Neural progenitor cell (in vitro differentiated cells): Measurements from ENCODE around the gene LASP1.

Source experiments
- EZH2 ChIP-seq: fragments of 200-600 bp; sonication (generic); IDR thresholded peaks from 2 replicates; pipeline ENCODE4 v1.6.1; 2017; ENCODE audit warnings: antibody characterized with exemption, mild to moderate bottlenecking, moderate library complexity
- TF ChIP-seq, protein P1 (sequence below): fragments of 200-600 bp; sonication (generic); IDR thresholded peaks from 2 replicates; pipeline ENCODE4 v1.5.1; 2017; ENCODE audit warnings: antibody characterized with exemption, mild to moderate bottlenecking

DNA sequence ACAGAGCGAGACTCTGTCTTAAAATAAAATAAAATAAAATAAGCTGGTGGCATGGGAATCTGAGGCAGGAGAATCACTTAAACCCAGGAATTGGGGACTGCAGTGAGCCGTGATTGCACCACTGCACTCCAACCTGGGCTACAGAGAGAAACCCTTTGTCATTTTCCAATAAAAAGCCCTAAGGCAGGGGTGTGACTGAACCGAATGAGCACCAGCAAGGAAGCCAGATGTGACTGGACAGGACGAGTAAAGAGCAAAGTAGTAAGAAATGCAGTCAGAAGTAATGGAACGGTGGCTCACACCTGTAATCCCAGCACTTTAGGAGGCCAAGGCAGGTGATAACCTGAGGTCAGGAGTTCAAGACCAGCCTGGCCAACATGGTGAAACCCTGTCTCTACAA is 12.6 kb upstream of the LASP1 start:
- TF ChIP-seq, protein P1, sequence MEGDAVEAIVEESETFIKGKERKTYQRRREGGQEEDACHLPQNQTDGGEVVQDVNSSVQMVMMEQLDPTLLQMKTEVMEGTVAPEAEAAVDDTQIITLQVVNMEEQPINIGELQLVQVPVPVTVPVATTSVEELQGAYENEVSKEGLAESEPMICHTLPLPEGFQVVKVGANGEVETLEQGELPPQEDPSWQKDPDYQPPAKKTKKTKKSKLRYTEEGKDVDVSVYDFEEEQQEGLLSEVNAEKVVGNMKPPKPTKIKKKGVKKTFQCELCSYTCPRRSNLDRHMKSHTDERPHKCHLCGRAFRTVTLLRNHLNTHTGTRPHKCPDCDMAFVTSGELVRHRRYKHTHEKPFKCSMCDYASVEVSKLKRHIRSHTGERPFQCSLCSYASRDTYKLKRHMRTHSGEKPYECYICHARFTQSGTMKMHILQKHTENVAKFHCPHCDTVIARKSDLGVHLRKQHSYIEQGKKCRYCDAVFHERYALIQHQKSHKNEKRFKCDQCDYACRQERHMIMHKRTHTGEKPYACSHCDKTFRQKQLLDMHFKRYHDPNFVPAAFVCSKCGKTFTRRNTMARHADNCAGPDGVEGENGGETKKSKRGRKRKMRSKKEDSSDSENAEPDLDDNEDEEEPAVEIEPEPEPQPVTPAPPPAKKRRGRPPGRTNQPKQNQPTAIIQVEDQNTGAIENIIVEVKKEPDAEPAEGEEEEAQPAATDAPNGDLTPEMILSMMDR = no peak
- TF ChIP-seq EZH2 = no peak
